H1 (cell line): ENCODE measurements around the gene MAP3K10. TPM values are rescaled to one million over a fixed set of nuclear protein-coding genes. Genes with fewer than 3 reads are reported as not detected.

ENCODE experiments used
- NANOG ChIP-seq: IDR thresholded peaks from 2 replicates; pipeline ENCODE4 v1.6.1; 2011; ENCODE audit warnings: low read length, low read depth, mild to moderate bottlenecking, inconsistent platforms; ENCODE audit not compliant: insufficient read depth, poor library complexity, severe bottlenecking
- RFX5 ChIP-seq: IDR thresholded peaks from 2 replicates; pipeline ENCODE4 v1.6.1; 2011; ENCODE audit warnings: low read depth, low read length, improper control_type of control experiment, borderline replicate concordance
- polyA plus RNA-seq, 7 experiments: library from polyadenylated mRNA; depleted of rRNA in 3 of 7; stranded (reverse) in 5 of 7; unstranded in 2 of 7; fragments of >200 nt in 5 of 7; fragments of 200-250 nt in 2 of 7; gene quantifications; 1 replicate in 5 of 7; 2 replicates in 1 of 7; 4 replicates in 1 of 7; pipeline versions ENCODE4 v1.2.1 to v1.2.3, GENCODE V29; 2011 to 2013; ENCODE audit warnings: missing spikeins in 2 of 7, mixed read lengths in 2 of 7
- total RNA-seq: library from RNA; stranded (reverse); fragmentation: NEBNext Ultra II Directional; extraction: Animal tissue kit (Norgen Biotek cat#: 25700); gene quantifications from 2 replicates; pipeline ENCODE4 v1.2.1, GENCODE V29; 2021
- TF ChIP-seq, protein P1 (sequence below), 3 experiments: IDR thresholded peaks; 1 replicate in 2 of 3; 2 replicates in 1 of 3; pipeline versions ENCODE4 v1.5.1 to v1.6.1; 2011; ENCODE audit warnings: low read length in 3 of 3, mild to moderate bottlenecking in 3 of 3, inconsistent platforms in 2 of 3, low read depth in 1 of 3, moderate library complexity in 1 of 3; ENCODE audit not compliant: insufficient read depth in 1 of 3; ENCODE audit errors: control extremely low read depth in 1 of 3

MAP3K10 gene
- total and polyA plus RNA-seq, 2 of the 8 experiments (the other 6 are each of a cell fraction or from before 2014, with no cell fraction given): 4.9 to 15.9 TPM

DNA sequence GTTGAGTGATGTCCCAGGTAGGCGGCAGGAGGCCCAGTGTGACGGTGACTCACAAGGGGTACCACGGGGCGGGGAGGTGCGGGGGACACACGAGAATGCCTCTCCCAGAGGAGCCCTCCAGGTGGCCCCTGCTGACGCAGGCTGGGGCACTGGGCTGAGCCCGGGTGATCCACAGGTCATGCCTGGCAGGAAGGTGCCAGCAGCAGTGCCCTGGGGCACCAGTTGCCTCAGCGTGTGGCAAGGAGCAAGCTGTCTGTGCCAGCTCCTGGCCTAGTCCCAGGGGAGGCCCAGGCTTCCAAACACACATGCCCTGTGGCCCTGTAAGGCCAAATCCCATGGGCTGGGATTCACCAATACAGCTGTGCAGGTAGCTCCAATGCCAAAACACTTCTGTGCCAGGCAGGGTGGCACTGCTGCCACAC, 65.9 kb downstream of the MAP3K10 start (continued):
- TF ChIP-seq, protein P1, sequence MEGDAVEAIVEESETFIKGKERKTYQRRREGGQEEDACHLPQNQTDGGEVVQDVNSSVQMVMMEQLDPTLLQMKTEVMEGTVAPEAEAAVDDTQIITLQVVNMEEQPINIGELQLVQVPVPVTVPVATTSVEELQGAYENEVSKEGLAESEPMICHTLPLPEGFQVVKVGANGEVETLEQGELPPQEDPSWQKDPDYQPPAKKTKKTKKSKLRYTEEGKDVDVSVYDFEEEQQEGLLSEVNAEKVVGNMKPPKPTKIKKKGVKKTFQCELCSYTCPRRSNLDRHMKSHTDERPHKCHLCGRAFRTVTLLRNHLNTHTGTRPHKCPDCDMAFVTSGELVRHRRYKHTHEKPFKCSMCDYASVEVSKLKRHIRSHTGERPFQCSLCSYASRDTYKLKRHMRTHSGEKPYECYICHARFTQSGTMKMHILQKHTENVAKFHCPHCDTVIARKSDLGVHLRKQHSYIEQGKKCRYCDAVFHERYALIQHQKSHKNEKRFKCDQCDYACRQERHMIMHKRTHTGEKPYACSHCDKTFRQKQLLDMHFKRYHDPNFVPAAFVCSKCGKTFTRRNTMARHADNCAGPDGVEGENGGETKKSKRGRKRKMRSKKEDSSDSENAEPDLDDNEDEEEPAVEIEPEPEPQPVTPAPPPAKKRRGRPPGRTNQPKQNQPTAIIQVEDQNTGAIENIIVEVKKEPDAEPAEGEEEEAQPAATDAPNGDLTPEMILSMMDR (IDR thresholded peaks at IDR 0.05; ENCODE audit: control extremely low read depth in 1 of 3, insufficient read depth in 1 of 3, low read depth in 1 of 3, low read length in 3 of 3): no peak
- no peak for TF ChIP-seq RFX5
- TF ChIP-seq NANOG: no peak
